Brain microvascular endothelial cell (primary cell): ENCODE results near the gene MPHOSPH8.
"Not testable (repeated sequence)": the region's sequence is repeated elsewhere in the genome, so short reads cannot be mapped to it uniquely, and the experiment has no call there.

Experiments
- DNase-seq: peaks from one replicate; pipeline ENCODE4 v3.0.0-alpha.2; 2020
- H3K27ac ChIP-seq: fragments of 250-450 bp; sonication (Bioruptor Pico); 2 replicates; pipeline ENCODE4 v1.5.1; 2020; ENCODE audit warnings: mild to moderate bottlenecking, moderate library complexity
- H3K27me3 ChIP-seq: fragments of 250-450 bp; sonication (Bioruptor Pico); replicated peaks from 2 replicates; pipeline ENCODE4 v1.5.1; 2020; ENCODE audit warnings: mild to moderate bottlenecking
- H3K36me3 ChIP-seq: fragments of 250-450 bp; sonication (Bioruptor Pico); replicated peaks from 2 replicates; pipeline ENCODE4 v1.5.1; 2020; ENCODE audit warnings: mild to moderate bottlenecking
- H3K4me3 ChIP-seq: 2 replicates; pipeline ENCODE4 v1.5.1; 2011; ENCODE audit warnings: low read depth, mild to moderate bottlenecking, control low read depth, low read length, moderate library complexity
- CTCF ChIP-seq: IDR thresholded peaks from 2 replicates; pipeline ENCODE4 v1.5.1; 2011; ENCODE audit warnings: low read depth, mild to moderate bottlenecking, moderate library complexity, low read length, control low read depth, inconsistent platforms; ENCODE audit errors: missing control alignments
- in situ Hi-C: cut with HindIII; loops from 2 replicates; pipeline ENCODE4 v1.10.0; 2017; ENCODE audit warnings: low sequenced_read_pairs, low pct_ligation_motif_present

The MPHOSPH8 gene

GRCh38 chr13:19695829-19696228, 62.4 kb downstream of the MPHOSPH8 start:
- no peaks in the 10 kb centered on the region for H3K36me3 ChIP-seq
- TF ChIP-seq CTCF, result no peak
- DNase-seq, result no peak
- H3K27me3 ChIP-seq, result no peaks in the 10 kb centered on the region
- H3K4me3 ChIP-seq, result no peak overlapping the region
- no peak overlapping the region for H3K27ac ChIP-seq
- in situ Hi-C loops, result no loop called here

GRCh38 chr13:19700963-19701362, 67.5 kb downstream of the MPHOSPH8 start:
- in situ Hi-C loops, H3K27me3 ChIP-seq, H3K4me3 ChIP-seq, DNase-seq, H3K27ac ChIP-seq, H3K36me3 ChIP-seq: not testable (repeated sequence)

GRCh38 chr13:19701619-19702018, 68.2 kb downstream of the MPHOSPH8 start:
- DNase-seq, H3K4me3 ChIP-seq, in situ Hi-C loops, H3K27me3 ChIP-seq, H3K36me3 ChIP-seq, H3K27ac ChIP-seq: not testable (repeated sequence)

GRCh38 chr13:19704256-19704655, 70.8 kb downstream of the MPHOSPH8 start:
- H3K4me3 ChIP-seq, H3K27ac ChIP-seq, DNase-seq, H3K27me3 ChIP-seq, in situ Hi-C loops, H3K36me3 ChIP-seq: not testable (repeated sequence)

- in situ Hi-C loops, H3K36me3 ChIP-seq, DNase-seq: not testable (repeated sequence)
Measured at GRCh38 chr13:19709039-19709438, 75.6 kb downstream of the MPHOSPH8 start.

GRCh38 chr13:19709782-19710181, 76.3 kb downstream of the MPHOSPH8 start:
- H3K36me3 ChIP-seq, H3K4me3 ChIP-seq, H3K27me3 ChIP-seq, H3K27ac ChIP-seq, DNase-seq, in situ Hi-C loops: not testable (repeated sequence)

More at GRCh38 chr13:19709039-19709438, 75.6 kb downstream of the MPHOSPH8 start:
- not testable (repeated sequence) for H3K27me3 ChIP-seq, H3K4me3 ChIP-seq, H3K27ac ChIP-seq

- H3K27me3 ChIP-seq, result no peaks in the 10 kb centered on the region
- TF ChIP-seq CTCF, result no peak
- in situ Hi-C loops, result no loop called here
- DNase-seq, result peak; percentile 88
- no peak overlapping the region for H3K4me3 ChIP-seq
- peaks cover 3% of the 10 kb centered on the region for H3K36me3 ChIP-seq
- peak overlapping the region; percentile 63 for H3K27ac ChIP-seq
Measured at GRCh38 chr13:19713186-19713965, 79.9 kb downstream of the MPHOSPH8 start.

- Histone ChIP-seq H3K36me3 (peaks cover 3% of the 10 kb centered on the region), H3K4me3 (no peak overlapping the region), H3K27me3 (no peaks in the 10 kb centered on the region), H3K27ac (no peak overlapping the region)
- TF ChIP-seq CTCF, result no peak
- in situ Hi-C loops, result no loop called here
- DNase-seq, result no peak
Measured at GRCh38 chr13:19720039-19720438, 86.6 kb downstream of the MPHOSPH8 start.
